ENCODE measurements around the gene SUGCT.

Gene SUGCT

DNA sequence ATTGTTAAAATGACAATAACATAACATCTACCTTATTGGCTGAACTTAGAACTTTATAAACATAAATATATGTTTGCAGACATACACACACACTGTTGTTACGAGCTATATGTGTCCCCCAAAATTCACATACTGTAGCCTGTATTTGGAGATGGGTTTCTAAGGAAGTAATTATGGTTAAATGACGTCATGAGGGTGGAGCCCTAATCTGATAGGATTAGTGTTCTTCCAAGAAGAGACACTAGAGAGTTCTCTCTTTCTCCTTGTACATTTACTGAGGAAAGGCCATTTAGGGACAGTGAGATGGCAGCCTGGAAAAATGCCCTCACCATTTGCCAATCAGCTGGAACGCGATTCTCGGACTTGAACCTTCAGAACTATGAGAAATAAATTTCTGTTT, 211.7 kb downstream of the SUGCT start:
- H3K4me3 ChIP-seq (ENCODE audit: low read depth, low read length): no peak overlapping the region
- DNase-seq (ENCODE audit: low read depth): no peak
- TF ChIP-seq, protein P1, sequence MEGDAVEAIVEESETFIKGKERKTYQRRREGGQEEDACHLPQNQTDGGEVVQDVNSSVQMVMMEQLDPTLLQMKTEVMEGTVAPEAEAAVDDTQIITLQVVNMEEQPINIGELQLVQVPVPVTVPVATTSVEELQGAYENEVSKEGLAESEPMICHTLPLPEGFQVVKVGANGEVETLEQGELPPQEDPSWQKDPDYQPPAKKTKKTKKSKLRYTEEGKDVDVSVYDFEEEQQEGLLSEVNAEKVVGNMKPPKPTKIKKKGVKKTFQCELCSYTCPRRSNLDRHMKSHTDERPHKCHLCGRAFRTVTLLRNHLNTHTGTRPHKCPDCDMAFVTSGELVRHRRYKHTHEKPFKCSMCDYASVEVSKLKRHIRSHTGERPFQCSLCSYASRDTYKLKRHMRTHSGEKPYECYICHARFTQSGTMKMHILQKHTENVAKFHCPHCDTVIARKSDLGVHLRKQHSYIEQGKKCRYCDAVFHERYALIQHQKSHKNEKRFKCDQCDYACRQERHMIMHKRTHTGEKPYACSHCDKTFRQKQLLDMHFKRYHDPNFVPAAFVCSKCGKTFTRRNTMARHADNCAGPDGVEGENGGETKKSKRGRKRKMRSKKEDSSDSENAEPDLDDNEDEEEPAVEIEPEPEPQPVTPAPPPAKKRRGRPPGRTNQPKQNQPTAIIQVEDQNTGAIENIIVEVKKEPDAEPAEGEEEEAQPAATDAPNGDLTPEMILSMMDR (conservative IDR thresholded peaks at IDR 0.05; ENCODE audit: low read depth, low read length): no peak

DNA sequence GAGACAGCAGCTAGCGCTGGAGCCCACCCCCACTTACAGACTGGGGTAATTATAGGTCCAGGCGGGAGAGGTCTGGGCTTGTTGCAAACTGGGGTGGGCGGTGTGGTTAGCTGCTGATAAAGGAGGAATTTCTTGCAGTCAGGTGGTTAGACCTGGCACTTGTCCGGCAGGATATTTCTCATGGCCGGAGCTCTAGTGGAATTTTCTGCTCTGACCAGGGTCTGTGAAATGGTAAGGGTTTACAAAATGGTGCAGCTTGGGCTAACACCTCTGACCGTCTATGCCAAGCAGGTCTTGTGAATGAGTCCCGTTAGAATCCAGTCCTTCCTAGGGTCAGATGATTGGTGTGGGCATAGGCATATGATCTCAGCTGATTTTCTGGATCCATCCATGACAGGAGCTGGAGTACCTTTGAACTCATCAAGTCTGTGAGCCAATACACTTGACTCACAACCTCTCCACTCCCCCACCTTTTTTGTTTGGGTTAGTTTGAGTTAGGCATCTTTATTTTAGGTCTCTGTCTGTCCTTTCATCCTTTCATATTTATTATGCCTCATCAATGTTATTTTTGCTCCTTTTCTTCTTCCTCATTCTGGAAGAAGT, 213.4 kb downstream of the SUGCT start:
- TF ChIP-seq, protein P1 (conservative IDR thresholded peaks at IDR 0.05; ENCODE audit: low read depth, low read length): no peak
- no peak overlapping the region for H3K4me3 ChIP-seq (ENCODE audit: low read depth, low read length)
- DNase-seq (ENCODE audit: low read depth): no peak

DNA sequence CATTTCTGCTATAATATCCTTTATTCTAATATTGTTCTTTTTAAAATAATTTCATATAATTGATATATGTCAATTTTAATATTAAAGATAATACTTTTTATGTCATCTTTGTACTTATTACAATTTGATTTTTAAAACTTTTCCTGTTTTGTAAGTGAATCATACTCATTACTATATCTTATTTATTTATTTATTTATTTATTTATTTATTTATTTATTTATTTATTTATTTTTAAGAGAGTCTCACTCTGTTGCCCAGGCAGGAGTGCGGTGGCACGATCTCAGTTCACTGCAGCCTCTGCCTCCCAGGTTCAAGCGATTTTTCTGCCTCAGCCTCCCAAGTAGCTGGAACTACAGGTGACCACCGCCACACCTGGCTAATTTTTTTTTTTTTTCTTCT, 215.3 kb downstream of the SUGCT start:
- no peak overlapping the region for H3K4me3 ChIP-seq (ENCODE audit: low read depth, low read length)
- TF ChIP-seq, protein P1 (conservative IDR thresholded peaks at IDR 0.05; ENCODE audit: low read depth, low read length): no peak
- DNase-seq (ENCODE audit: low read depth): no peak

DNA sequence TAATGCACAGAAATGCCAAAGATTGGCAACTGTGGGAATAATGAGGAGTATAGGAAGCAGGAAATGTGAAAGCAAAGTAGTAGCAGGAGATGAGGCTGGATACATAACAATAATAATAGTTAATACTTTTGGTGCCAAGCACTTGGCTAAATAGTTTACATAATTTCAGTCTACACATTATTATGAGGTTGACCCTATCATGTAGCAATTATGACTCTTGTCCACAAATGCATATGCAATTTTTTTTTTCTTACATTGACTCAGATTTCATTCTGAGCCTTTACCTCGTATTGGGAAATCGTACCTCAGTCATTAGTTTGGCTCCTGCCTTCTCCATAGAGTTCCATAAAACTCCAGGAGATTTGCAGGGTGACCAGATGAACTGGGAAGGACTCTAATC, 219.9 kb downstream of the SUGCT start:
- no peak for DNase-seq (ENCODE audit: low read depth)
- TF ChIP-seq, protein P1 (conservative IDR thresholded peaks at IDR 0.05; ENCODE audit: low read depth, low read length): no peak
- no peak overlapping the region for H3K4me3 ChIP-seq (ENCODE audit: low read depth, low read length)

DNA sequence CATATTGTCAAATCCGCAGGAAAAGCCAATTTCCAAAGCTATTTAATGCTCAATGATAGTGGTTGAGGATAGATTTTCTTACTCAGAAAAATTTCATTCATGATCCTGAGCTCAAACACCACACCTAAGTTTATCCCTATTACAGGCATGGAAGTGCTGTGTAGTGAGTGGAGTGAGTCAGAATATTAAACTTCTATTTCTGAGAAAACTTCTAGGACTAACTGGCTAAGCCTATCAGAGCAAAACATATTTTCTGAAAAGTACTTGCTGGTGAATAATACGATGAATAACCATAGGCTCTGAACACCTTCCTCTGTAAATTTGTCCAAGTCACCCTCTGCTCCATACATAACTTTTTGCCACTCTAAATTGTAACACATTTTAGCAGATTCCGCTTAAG, 221.5 kb downstream of the SUGCT start:
- TF ChIP-seq, protein P1 (conservative IDR thresholded peaks at IDR 0.05; ENCODE audit: low read depth, low read length): no peak
- no peak overlapping the region for H3K4me3 ChIP-seq (ENCODE audit: low read depth, low read length)
- DNase-seq (ENCODE audit: low read depth): no peak

DNA sequence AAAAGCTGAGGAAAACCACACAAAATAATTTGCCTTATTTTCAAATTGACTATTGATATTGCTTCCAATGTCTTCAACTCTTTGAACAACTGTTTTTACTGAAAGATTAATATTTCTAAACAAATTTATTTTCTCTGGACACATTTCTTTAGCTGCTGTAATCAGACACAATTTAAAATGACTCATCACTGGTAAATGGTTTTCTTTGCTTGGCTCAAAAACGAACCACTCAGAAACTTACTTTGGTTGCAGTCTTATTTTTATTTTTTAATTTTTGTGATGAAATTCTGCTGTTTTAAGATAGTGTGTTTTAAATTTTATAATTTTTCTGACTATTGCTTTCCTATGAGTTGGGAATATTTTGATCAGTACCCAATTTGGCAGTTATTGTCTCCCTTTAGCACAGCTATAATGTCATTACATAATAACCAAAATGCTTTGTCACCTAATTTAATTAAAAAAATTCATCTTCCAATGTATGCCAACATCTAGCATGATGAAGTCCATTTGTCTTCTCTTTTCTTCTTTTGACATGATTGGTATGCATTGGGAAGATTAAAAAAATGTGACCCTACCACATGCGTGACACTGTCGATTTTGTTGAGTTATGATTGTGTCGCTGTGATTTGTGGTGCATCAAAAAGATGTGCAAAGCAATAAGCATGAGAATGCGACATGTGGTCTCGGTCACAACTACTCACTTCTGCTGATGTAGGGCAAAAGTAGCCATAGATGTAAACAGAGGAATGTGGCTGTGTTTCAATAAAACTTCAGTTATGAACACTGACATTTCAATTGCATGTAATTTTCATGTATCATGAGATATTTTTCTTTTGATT, 222.3 kb downstream of the SUGCT start:
- TF ChIP-seq, protein P1 (conservative IDR thresholded peaks at IDR 0.05; ENCODE audit: low read depth, low read length): no peak

More for the DNA sequence above, 222.3 kb downstream of the SUGCT start:
- H3K4me3 ChIP-seq (ENCODE audit: low read depth, low read length): no peak overlapping the region
- DNase-seq (ENCODE audit: low read depth): peak; percentile 42

Data from choroid plexus epithelial cell (primary cell).